Neuronal stem cell (in vitro differentiated cells): ENCODE data around the gene EMP1.

Experiments used
- DNase-seq: peaks from one replicate; pipeline ENCODE4 v3.0.0-alpha.2; 2013; ENCODE audit warnings: low spot score
- H2AFZ ChIP-seq: one replicate; pipeline ENCODE4 v1.6.1; 2013; ENCODE audit warnings: mild to moderate bottlenecking, low read length, inconsistent platforms
- H2AK5ac ChIP-seq: 2 replicates; pipeline ENCODE4 v1.6.1; 2013; ENCODE audit warnings: low read depth, mild to moderate bottlenecking, inconsistent platforms, low read length, moderate library complexity, mixed read lengths
- H2BK120ac ChIP-seq: 2 replicates; pipeline ENCODE4 v1.6.1; 2013; ENCODE audit warnings: low read depth, mild to moderate bottlenecking, inconsistent platforms, low read length, moderate library complexity, mixed read lengths
- H2BK12ac ChIP-seq: one replicate; pipeline ENCODE4 v1.6.1; 2013; ENCODE audit warnings: low read length, inconsistent platforms
- H2BK15ac ChIP-seq: 2 replicates; pipeline ENCODE4 v1.6.1; 2013; ENCODE audit warnings: mild to moderate bottlenecking, low read length, inconsistent platforms, mixed read lengths
- H2BK5ac ChIP-seq: one replicate; pipeline ENCODE4 v1.6.1; 2013; ENCODE audit warnings: inconsistent platforms, mild to moderate bottlenecking, low read length, moderate library complexity
- H3K14ac ChIP-seq: one replicate; pipeline ENCODE4 v1.6.1; 2013; ENCODE audit warnings: low read length, inconsistent platforms
- H3K18ac ChIP-seq: 2 replicates; pipeline ENCODE4 v1.6.1; 2013; ENCODE audit warnings: low read length, inconsistent platforms
- H3K23ac ChIP-seq: 2 replicates; pipeline ENCODE4 v1.6.1; 2013; ENCODE audit warnings: low read depth, mild to moderate bottlenecking, mixed read lengths, low read length, inconsistent platforms; ENCODE audit not compliant: poor library complexity
- H3K27ac ChIP-seq: replicated peaks from 3 replicates; pipeline ENCODE4 v1.5.1; 2013; ENCODE audit warnings: low read length, inconsistent platforms
- H3K27me3 ChIP-seq, 3 experiments: 2 replicates each; pipeline ENCODE4 v1.6.1; 2013; ENCODE audit warnings: low read length in 3 of 3, mild to moderate bottlenecking in 2 of 3, inconsistent platforms in 1 of 3, low read depth in 1 of 3, mixed read lengths in 1 of 3, moderate library complexity in 1 of 3; ENCODE audit not compliant: control insufficient read depth in 3 of 3, insufficient read depth in 3 of 3
- H3K36me3 ChIP-seq, 2 donors: replicated peaks in 1 of 2; 2 replicates each; pipeline ENCODE4 v1.6.1; 2013; ENCODE audit warnings: low read length in 2 of 2; ENCODE audit not compliant: control insufficient read depth in 2 of 2, insufficient read depth in 2 of 2
- H3K4ac ChIP-seq: 2 replicates; pipeline ENCODE4 v1.6.1; 2013; ENCODE audit warnings: inconsistent platforms, mild to moderate bottlenecking, low read length, moderate library complexity
- H3K4me1 ChIP-seq, 2 donors: 1 replicate in 1 of 2; 2 replicates in 1 of 2; pipeline ENCODE4 v1.6.1; 2013; ENCODE audit warnings: low read length in 2 of 2, low read depth in 1 of 2; ENCODE audit not compliant: control insufficient read depth in 2 of 2, insufficient read depth in 1 of 2
- H3K4me2 ChIP-seq: one replicate; pipeline ENCODE4 v1.6.1; 2013; ENCODE audit warnings: mild to moderate bottlenecking, low read length, inconsistent platforms; ENCODE audit not compliant: insufficient read depth, poor library complexity, severe bottlenecking
- H3K4me3 ChIP-seq, 2 donors: 2 replicates each; pipeline ENCODE4 v1.5.1; 2013; ENCODE audit warnings: low read length in 2 of 2, mild to moderate bottlenecking in 2 of 2, inconsistent platforms in 1 of 2, moderate library complexity in 1 of 2
- H3K79me1 ChIP-seq: one replicate; pipeline ENCODE4 v1.6.1; 2013; ENCODE audit warnings: low read depth, mild to moderate bottlenecking, inconsistent platforms, low read length, moderate library complexity
- H3K9ac ChIP-seq: one replicate; pipeline ENCODE4 v1.6.1; 2013; ENCODE audit warnings: mild to moderate bottlenecking, low read depth, low read length, inconsistent platforms; ENCODE audit not compliant: poor library complexity
- H3K9me3 ChIP-seq, 2 donors: replicated peaks in 1 of 2; 2 replicates each; pipeline versions ENCODE3 to v1.6.1; 2013; ENCODE audit warnings: low read length in 2 of 2, mild to moderate bottlenecking in 2 of 2, inconsistent platforms in 1 of 2, low read depth in 1 of 2, mixed read lengths in 1 of 2, moderate library complexity in 1 of 2; ENCODE audit not compliant: control insufficient read depth in 2 of 2, insufficient read depth in 1 of 2
- H4K8ac ChIP-seq: one replicate; pipeline ENCODE4 v1.6.1; 2013; ENCODE audit warnings: low read depth, mild to moderate bottlenecking, inconsistent platforms, low read length, moderate library complexity
- H4K91ac ChIP-seq: one replicate; pipeline ENCODE4 v1.6.1; 2013; ENCODE audit warnings: low read length, low read depth, mild to moderate bottlenecking, inconsistent platforms; ENCODE audit not compliant: poor library complexity
- WGBS, 2 donors: extraction: QIAGEN DNeasy Blood & Tissue Kit; methylation state at CpG; one replicate each; pipeline ENCODE4 v1.1.7; 2013; ENCODE audit warnings: missing lambda C conversion rate in 2 of 2, mixed read lengths in 1 of 2; ENCODE audit not compliant: insufficient read length in 2 of 2, insufficient replicate concordance in 1 of 2; ENCODE audit errors: extremely low coverage in 2 of 2; 5-methylcytosine and 5-hydroxymethylcytosine counted together

Gene EMP1

DNA sequence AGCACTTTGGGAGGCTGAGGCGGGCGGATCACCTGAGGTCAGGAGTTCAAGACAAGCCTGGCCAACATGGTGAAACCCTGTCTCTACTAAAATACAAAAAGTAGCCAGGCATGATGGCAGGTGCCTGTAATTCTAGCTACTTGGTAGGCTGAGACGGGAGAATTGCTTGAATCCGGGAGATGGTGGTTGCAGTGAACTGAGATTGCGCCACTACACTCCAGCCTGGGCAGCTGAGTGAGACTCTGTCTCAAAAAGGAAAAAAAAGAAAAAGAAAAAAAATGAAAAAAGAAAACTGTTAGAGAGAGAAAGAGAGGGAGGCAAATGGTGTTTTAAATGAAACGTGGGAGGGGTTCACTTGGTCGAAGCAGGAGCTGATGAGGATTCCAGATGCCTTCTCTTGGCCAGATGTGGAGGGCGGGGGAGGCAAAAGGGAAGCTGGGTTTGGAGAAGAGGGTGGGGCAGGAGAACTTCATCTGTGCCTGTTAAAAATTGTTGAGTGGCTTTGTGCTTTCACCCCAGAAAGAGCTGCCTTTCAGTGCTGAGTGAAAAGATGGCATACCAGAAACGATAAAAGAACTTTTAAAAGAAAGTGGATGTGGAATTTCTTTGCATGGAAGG, 1.1 kb downstream of the EMP1 start:
- Histone ChIP-seq H2AFZ (no peak overlapping the region), H3K9me3 (peaks cover 0 to 2% of the 10 kb centered on the region in 2 donors), H3K27me3 (no peaks in the 10 kb centered on the region), H3K18ac (no peak overlapping the region), H2BK12ac (no peak overlapping the region), H4K91ac (no peak overlapping the region), H3K79me1 (no peaks in the 10 kb centered on the region), H3K14ac (no peak overlapping the region), H3K4me3 (no peak overlapping the region), H3K4ac (no peak overlapping the region), H2BK15ac (no peak overlapping the region), H3K36me3 (no peaks in the 10 kb centered on the region), H2AK5ac (no peak overlapping the region), H2BK120ac (no peak overlapping the region), H3K4me1 (peaks cover 17 to 46% of the 10 kb centered on the region in 2 donors), H3K9ac (no peak overlapping the region), H3K23ac (no peak overlapping the region), H4K8ac (no peak overlapping the region), H3K4me2 (no peak overlapping the region), H3K27ac (no peak overlapping the region), H2BK5ac (no peak overlapping the region)
- no peak for DNase-seq
- WGBS, 2 donors: no CpG with 5 or more reads among the region's 9 CpGs

DNA sequence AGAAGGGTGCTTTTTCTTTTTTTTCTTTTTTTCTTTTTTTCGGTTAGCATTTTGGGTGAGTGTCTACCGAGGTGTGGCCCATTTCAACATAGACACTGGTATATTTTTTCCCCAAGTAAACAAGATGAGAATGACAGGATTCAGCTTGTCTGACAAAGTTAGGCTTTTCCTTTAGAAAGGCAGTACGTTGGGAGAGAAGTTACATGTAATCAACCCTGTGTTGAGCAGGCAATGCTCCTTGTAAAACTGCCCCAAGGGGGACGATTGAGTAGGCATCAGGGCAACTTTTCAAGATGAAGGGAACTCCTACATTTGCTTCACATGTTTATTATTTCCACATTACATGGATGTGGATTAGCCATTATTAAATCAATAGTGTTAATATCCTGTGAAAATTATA, 1.7 kb downstream of the EMP1 start:
- H2AK5ac ChIP-seq: no peak overlapping the region
- H3K9me3 ChIP-seq: no peaks in the 10 kb centered on the region
- H2AFZ ChIP-seq: no peak overlapping the region
- H2BK5ac ChIP-seq: no peak overlapping the region
- H3K27ac ChIP-seq: peak overlapping the region; percentile 27
- no peak overlapping the region for H4K91ac ChIP-seq
- no peak overlapping the region for H3K18ac ChIP-seq
- H2BK120ac ChIP-seq: no peak overlapping the region
- DNase-seq: no peak
- no peak overlapping the region for H3K4me2 ChIP-seq
- H3K4ac ChIP-seq: no peak overlapping the region
- no CpG with 5 or more reads among the region's 4 CpGs for WGBS, 2 donors
- no peak overlapping the region for H3K9ac ChIP-seq
- H2BK12ac ChIP-seq: no peak overlapping the region
- no peaks in the 10 kb centered on the region for H3K27me3 ChIP-seq
- H3K23ac ChIP-seq: no peak overlapping the region
- no peaks in the 10 kb centered on the region for H3K79me1 ChIP-seq
- H3K4me3 ChIP-seq: no peak overlapping the region
- no peaks in the 10 kb centered on the region for H3K36me3 ChIP-seq
- H4K8ac ChIP-seq: no peak overlapping the region
- no peak overlapping the region for H2BK15ac ChIP-seq
- no peak overlapping the region for H3K14ac ChIP-seq
- H3K4me1 ChIP-seq: peaks cover 17 to 44% of the 10 kb centered on the region in 2 donors

DNA sequence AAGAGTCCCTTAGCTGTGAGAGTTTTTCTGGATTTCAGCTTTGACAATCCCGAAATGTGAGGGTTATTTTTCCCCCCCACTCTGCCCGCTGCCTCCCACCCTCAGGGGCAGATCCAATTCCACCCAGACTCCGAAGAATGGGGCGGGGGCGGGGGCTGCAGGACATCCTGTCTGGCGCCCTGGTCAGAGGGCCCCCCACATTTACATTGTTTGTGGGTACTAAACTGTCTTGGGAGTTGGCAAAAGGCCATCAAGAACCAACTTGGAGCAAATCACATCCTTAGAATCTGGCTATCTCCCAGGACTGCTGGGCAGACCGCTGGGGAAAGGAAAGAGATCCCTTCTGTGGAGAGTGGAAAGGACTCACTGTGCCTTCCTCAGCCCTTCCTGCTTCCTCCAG, 2.4 kb downstream of the EMP1 start:
- Histone ChIP-seq H3K36me3 (no peaks in the 10 kb centered on the region), H2BK15ac (no peak overlapping the region), H3K14ac (no peak overlapping the region), H3K27me3 (no peaks in the 10 kb centered on the region), H3K4me3 (no peak overlapping the region), H3K4ac (peak overlapping the region; percentile 68), H3K4me1 (peaks cover 15 to 40% of the 10 kb centered on the region in 2 donors), H3K79me1 (no peaks in the 10 kb centered on the region), H2BK120ac (no peak overlapping the region), H3K9me3 (no peaks in the 10 kb centered on the region), H3K23ac (no peak overlapping the region), H4K8ac (no peak overlapping the region), H3K27ac (no peak overlapping the region), H2AFZ (no peak overlapping the region), H3K18ac (peak overlapping the region; percentile 19), H2BK12ac (no peak overlapping the region), H3K9ac (no peak overlapping the region), H2AK5ac (no peak overlapping the region), H3K4me2 (no peak overlapping the region), H2BK5ac (no peak overlapping the region), H4K91ac (no peak overlapping the region)
- DNase-seq: no peak
- WGBS, 2 donors: no CpG with 5 or more reads among the region's 7 CpGs

DNA sequence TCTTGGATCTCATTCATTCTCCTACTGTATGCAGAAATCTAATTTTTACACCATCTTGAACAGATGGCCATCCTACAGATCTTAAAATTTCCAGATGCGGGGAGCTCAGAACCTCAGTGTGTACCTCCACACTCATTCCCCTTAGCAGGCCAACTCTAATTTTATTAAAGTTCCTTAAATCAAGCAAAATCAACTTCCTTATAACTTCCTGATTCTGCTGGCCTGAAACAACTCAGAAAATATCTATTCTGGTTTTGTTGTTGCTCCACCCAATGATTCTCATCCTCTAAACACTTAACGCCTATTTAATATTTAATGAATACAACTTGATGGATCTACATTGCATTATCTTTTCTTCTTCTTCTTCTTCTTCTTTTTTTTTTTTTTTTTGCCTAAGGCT, 3.1 kb downstream of the EMP1 start:
- H3K14ac ChIP-seq: no peak overlapping the region
- no peaks in the 10 kb centered on the region for H3K36me3 ChIP-seq
- no peak overlapping the region for H2BK12ac ChIP-seq
- no peak overlapping the region for H2BK15ac ChIP-seq
- no peak overlapping the region for H3K23ac ChIP-seq
- no peaks in the 10 kb centered on the region for H3K79me1 ChIP-seq
- H3K18ac ChIP-seq: no peak overlapping the region
- DNase-seq: no peak
- H3K9me3 ChIP-seq: no peaks in the 10 kb centered on the region
- H3K27ac ChIP-seq: no peak overlapping the region
- H3K27me3 ChIP-seq: no peaks in the 10 kb centered on the region
- no peak overlapping the region for H3K4me2 ChIP-seq
- no peak overlapping the region for H2BK5ac ChIP-seq
- H3K4ac ChIP-seq: no peak overlapping the region
- no peak overlapping the region for H3K4me3 ChIP-seq
- H4K91ac ChIP-seq: no peak overlapping the region
- no peak overlapping the region for H4K8ac ChIP-seq
- H3K9ac ChIP-seq: no peak overlapping the region
- H2AFZ ChIP-seq: no peak overlapping the region
- WGBS, 2 donors: no CpG with 5 or more reads among the region's 2 CpGs
- H2BK120ac ChIP-seq: no peak overlapping the region
- H3K4me1 ChIP-seq: peaks cover 18 to 43% of the 10 kb centered on the region in 2 donors
- no peak overlapping the region for H2AK5ac ChIP-seq
